B cell (primary cell): ENCODE data around the gene UBE2B. TPM values are rescaled to one million over a fixed set of nuclear protein-coding genes. Genes with fewer than 3 reads are reported as not detected.

Experiments used
- ATAC-seq: fragments of 200-7000 bp; cut with Tn5 transposase; one replicate; pipeline ENCODE4 v1.10.0; 2021; ENCODE audit warnings: low read depth, mild to moderate bottlenecking, moderate number of reproducible peaks, moderate library complexity
- CTCF ChIA-PET: fragments of 350-600 bp; sonication (Branson Sonifier 250); formaldehyde crosslinking; loops from one replicate; lab custom pipeline; 2021; ENCODE audit warnings: antibody characterized with exemption, inconsistent platforms; lab: Charles Lee
- POLR2A ChIA-PET: fragments of 350-600 bp; sonication (Branson Sonifier 250); formaldehyde crosslinking; loops from one replicate; lab custom pipeline; 2021; ENCODE audit warnings: antibody characterized with exemption; lab: Charles Lee
- DNase-seq: peaks from one replicate; pipeline ENCODE4 v3.0.0; 2013
- H2AFZ ChIP-seq: 2 replicates; pipeline ENCODE4 v1.6.1; 2012; ENCODE audit warnings: mild to moderate bottlenecking, low read depth, low read length; ENCODE audit not compliant: insufficient read depth, poor library complexity, severe bottlenecking
- H3K27ac ChIP-seq, 2 donors: 1 replicate in 1 of 2; 2 replicates in 1 of 2; pipeline ENCODE4 v1.5.1; 2012 to 2013; ENCODE audit warnings: low read length in 2 of 2, mild to moderate bottlenecking in 2 of 2, moderate library complexity in 1 of 2
- H3K27me3 ChIP-seq, 4 experiments: fragments of 200-600 bp in 1 of 4; sonication (generic) in 1 of 4; replicated peaks in 1 of 4; 1 replicate in 2 of 4; 2 replicates in 2 of 4; pipeline versions ENCODE4 v1.6.1 to v1.7.0; 2013 to 2016; ENCODE audit warnings: low read length in 3 of 4, mild to moderate bottlenecking in 2 of 4, mixed read lengths in 1 of 4, moderate library complexity in 1 of 4; ENCODE audit not compliant: insufficient read depth in 4 of 4, control insufficient read depth in 3 of 4; ENCODE audit errors: control extremely low read depth in 1 of 4
- H3K36me3 ChIP-seq, 2 experiments: replicated peaks in 1 of 2; 1 replicate in 1 of 2; 2 replicates in 1 of 2; pipeline versions ENCODE4 v1.6.1 to v1.7.1; 2013; ENCODE audit warnings: low read length in 1 of 2; ENCODE audit not compliant: insufficient read depth in 2 of 2, control insufficient read depth in 1 of 2; ENCODE audit errors: control extremely low read depth in 1 of 2, extremely low read depth in 1 of 2
- H3K4me1 ChIP-seq, 2 donors: fragments of 200-600 bp in 1 of 2; sonication (generic) in 1 of 2; 1 replicate in 1 of 2; 2 replicates in 1 of 2; pipeline versions ENCODE4 v1.5.1 to v1.6.1; 2013 to 2017; ENCODE audit warnings: low read length in 2 of 2; ENCODE audit not compliant: control insufficient read depth in 2 of 2, insufficient read depth in 2 of 2
- H3K4me2 ChIP-seq: replicated peaks from 2 replicates; pipeline ENCODE3; 2012; ENCODE audit warnings: mild to moderate bottlenecking, low read depth, low read length; ENCODE audit not compliant: poor library complexity, severe bottlenecking
- H3K4me3 ChIP-seq, 5 experiments: fragments of 200-600 bp in 1 of 5; sonication (generic) in 1 of 5; 1 replicate in 3 of 5; 2 replicates in 2 of 5; pipeline versions ENCODE4 v1.5.1 to v1.7.0; 2011 to 2016; ENCODE audit warnings: low read length in 4 of 5, mild to moderate bottlenecking in 4 of 5, low read depth in 2 of 5, control low read depth in 1 of 5, moderate library complexity in 1 of 5; ENCODE audit not compliant: insufficient read depth in 1 of 5; ENCODE audit errors: control extremely low read depth in 1 of 5, extremely low read depth in 1 of 5
- H3K79me2 ChIP-seq: fragments of 200-600 bp; sonication (generic); one replicate; pipeline ENCODE4 v1.6.0; 2016; ENCODE audit warnings: low read length; ENCODE audit not compliant: control insufficient read depth, insufficient read depth
- H3K9ac ChIP-seq: fragments of 200-600 bp; sonication (generic); 2 replicates; pipeline ENCODE4 v1.6.1; 2017; ENCODE audit warnings: mild to moderate bottlenecking, low read length, moderate library complexity
- H3K9me3 ChIP-seq, 3 donors: one replicate each; pipeline versions ENCODE4 v1.6.1 to v1.7.1; 2013; ENCODE audit warnings: low read length in 2 of 3; ENCODE audit not compliant: control insufficient read depth in 2 of 3, insufficient read depth in 1 of 3; ENCODE audit errors: control extremely low read depth in 1 of 3
- H4K20me1 ChIP-seq: 2 replicates; pipeline ENCODE4 v1.6.0; 2012; ENCODE audit warnings: mild to moderate bottlenecking, low read length; ENCODE audit not compliant: insufficient read depth, control insufficient read depth, poor library complexity, severe bottlenecking
- H3K27ac Mint-ChIP-seq: one replicate; pipeline ENCODE4 v1.8.0; 2021; ENCODE audit warnings: mixed read lengths
- H3K27me3 Mint-ChIP-seq: one replicate; pipeline ENCODE4 v1.8.0; 2021; ENCODE audit warnings: mixed read lengths
- H3K4me1 Mint-ChIP-seq: one replicate; pipeline ENCODE4 v1.8.0; 2021; ENCODE audit warnings: mixed read lengths
- H3K4me3 Mint-ChIP-seq: one replicate; pipeline ENCODE4 v1.8.0; 2021; ENCODE audit warnings: mixed read lengths
- H3K9me3 Mint-ChIP-seq: one replicate; pipeline ENCODE4 v1.8.0; 2022; ENCODE audit warnings: mixed read lengths; ENCODE audit not compliant: insufficient read depth
- EZH2 ChIP-seq: IDR thresholded peaks from 2 replicates; pipeline ENCODE4 v1.6.1; 2012; ENCODE audit warnings: borderline replicate concordance, low read depth, mild to moderate bottlenecking, moderate library complexity, low read length; ENCODE audit not compliant: insufficient read depth, poor library complexity, severe bottlenecking
- WGBS: methylation state at CpG from one replicate; pipeline ENCODE4 v1.1.5; 2013; ENCODE audit warnings: missing lambda C conversion rate; ENCODE audit not compliant: insufficient coverage; 5-methylcytosine and 5-hydroxymethylcytosine counted together
- intact Hi-C: fragments of 100-400 bp; cut with micrococcal nuclease; formaldehyde crosslinking; loops from one replicate; pipeline ENCODE4 v1.10.0; 2022
- polyA plus RNA-seq: library from polyadenylated mRNA; depleted of rRNA; stranded (reverse); fragments of >200 nt; gene quantifications from 2 replicates; pipeline ENCODE4 v1.2.3, GENCODE V29; 2012
- total RNA-seq, 2 donors: library from RNA; stranded (reverse); fragments of 120-200 nt in 1 of 2; gene quantifications; 1 replicate in 1 of 2; 2 replicates in 1 of 2; pipeline versions ENCODE4 v1.2.3 to v1.2.4, GENCODE V29; 2013 to 2022
- TF ChIP-seq, protein P1 (sequence below): fragments of 200-600 bp; IDR thresholded peaks from one replicate; pipeline ENCODE4 v1.8.0; 2022; ENCODE audit warnings: antibody characterized with exemption, mild to moderate bottlenecking

UBE2B gene
- total and polyA plus RNA-seq, 2 donors (not counting 1 experiment from before 2014, with no cell fraction given) = 23.0 to 106 TPM

DNA sequence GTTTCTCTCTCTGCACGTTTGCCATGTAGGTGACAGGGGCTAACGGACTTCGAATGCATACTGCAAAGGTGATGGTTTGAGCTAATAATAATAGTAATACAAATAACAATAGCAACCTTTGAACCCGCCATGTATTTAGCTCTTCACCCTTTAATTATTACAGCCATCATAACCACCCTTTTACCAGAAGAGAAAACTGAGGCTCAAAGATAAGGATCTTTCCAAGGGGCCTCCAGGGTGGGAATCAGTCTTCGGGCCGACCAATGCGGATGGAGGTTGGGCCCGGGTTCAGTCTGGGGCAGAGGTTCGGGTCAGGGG is 39.8 kb downstream of the UBE2B start:
- Mint-ChIP-seq H3K9me3 (no peaks in the 10 kb centered on the region), H3K4me3 (peak overlapping the region; percentile 94), H3K27ac (peak overlapping the region; percentile 93), H3K27me3 (no peaks in the 10 kb centered on the region), H3K4me1 (peaks cover 39% of the 10 kb centered on the region)
- DNase-seq (no peak), ATAC-seq (no peak)
- Histone ChIP-seq H4K20me1 (no peaks in the 10 kb centered on the region), H3K4me2 (peak overlapping the region; percentile 76), H3K27ac (peak overlapping the region; percentile 23 to 68), H3K27me3 (no peaks in the 10 kb centered on the region), H3K4me1 (peaks cover 15 to 19% of the 10 kb centered on the region in 2 donors), H3K79me2 (peaks cover 32% of the 10 kb centered on the region), H2AFZ (peak overlapping the region; percentile 89), H3K4me3 (peak overlapping the region; percentile 6 to 99 (median 87)), H3K9ac (peak overlapping the region; percentile 82), H3K9me3 (no peaks in the 10 kb centered on the region), H3K36me3 (peaks cover 0 to 15% of the 10 kb centered on the region in 2 experiments)
- 3% methylated on average over 5 of the region's 9 CpGs for WGBS
- TF ChIP-seq, protein P1, sequence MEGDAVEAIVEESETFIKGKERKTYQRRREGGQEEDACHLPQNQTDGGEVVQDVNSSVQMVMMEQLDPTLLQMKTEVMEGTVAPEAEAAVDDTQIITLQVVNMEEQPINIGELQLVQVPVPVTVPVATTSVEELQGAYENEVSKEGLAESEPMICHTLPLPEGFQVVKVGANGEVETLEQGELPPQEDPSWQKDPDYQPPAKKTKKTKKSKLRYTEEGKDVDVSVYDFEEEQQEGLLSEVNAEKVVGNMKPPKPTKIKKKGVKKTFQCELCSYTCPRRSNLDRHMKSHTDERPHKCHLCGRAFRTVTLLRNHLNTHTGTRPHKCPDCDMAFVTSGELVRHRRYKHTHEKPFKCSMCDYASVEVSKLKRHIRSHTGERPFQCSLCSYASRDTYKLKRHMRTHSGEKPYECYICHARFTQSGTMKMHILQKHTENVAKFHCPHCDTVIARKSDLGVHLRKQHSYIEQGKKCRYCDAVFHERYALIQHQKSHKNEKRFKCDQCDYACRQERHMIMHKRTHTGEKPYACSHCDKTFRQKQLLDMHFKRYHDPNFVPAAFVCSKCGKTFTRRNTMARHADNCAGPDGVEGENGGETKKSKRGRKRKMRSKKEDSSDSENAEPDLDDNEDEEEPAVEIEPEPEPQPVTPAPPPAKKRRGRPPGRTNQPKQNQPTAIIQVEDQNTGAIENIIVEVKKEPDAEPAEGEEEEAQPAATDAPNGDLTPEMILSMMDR = no peak
- TF ChIP-seq EZH2 = no peak
- intact Hi-C loops = loop anchor here (1.0 to 5.0 kb wide), 5 partner anchors 40 to 166 kb away; partner anchors contain the start of gene UBE2B
- ChIA-PET POLR2A (interaction anchor here (0.6 to 3.7 kb wide), 9 partner anchors 25 to 177 kb away, joined by 3 to 50 read pairs (median 6); partner anchors contain the start of genes JADE2 and UBE2B), CTCF (interaction anchor here (0.6 to 4.8 kb wide), 33 partner anchors 15 to 256 kb away, joined by 3 to 56 read pairs (median 5); partner anchors contain the start of genes CDKL3, JADE2, PPP2CA and UBE2B)
